HG03354 (cell line): ENCODE results near the gene LRRC4B.

ENCODE experiments used
- ATAC-seq: cut with Tn5 transposase; IDR thresholded peaks from one replicate; pipeline ENCODE4 v1.9.1; 2021; ENCODE audit warnings: mild to moderate bottlenecking; ENCODE audit not compliant: unreplicated experiment, poor library complexity, severe bottlenecking

LRRC4B gene

GRCh38 chr19:50510700-50511068 lies 57.6 kb downstream of the LRRC4B start:
- ATAC-seq = no peak

GRCh38 chr19:50510121-50510670 lies 58.0 kb downstream of the LRRC4B start:
- ATAC-seq = no peak

- no peak for ATAC-seq
These were observed 58.9 kb downstream of the LRRC4B start for GRCh38 chr19:50509366-50509765.

GRCh38 chr19:50508843-50509190 lies 59.4 kb downstream of the LRRC4B start:
- no peak for ATAC-seq

- no peak for ATAC-seq
These were observed 60.9 kb downstream of the LRRC4B start for GRCh38 chr19:50507376-50507775.

GRCh38 chr19:50506700-50507099 lies 61.5 kb downstream of the LRRC4B start:
- ATAC-seq = no peak

- ATAC-seq = no peak
These were observed 62.2 kb downstream of the LRRC4B start for GRCh38 chr19:50505856-50506611.

- ATAC-seq = no peak
These were observed 66.4 kb downstream of the LRRC4B start for GRCh38 chr19:50501568-50502475.

- ATAC-seq = no peak
These were observed 67.1 kb downstream of the LRRC4B start for GRCh38 chr19:50501186-50501567.

- no peak for ATAC-seq
These were observed 67.5 kb downstream of the LRRC4B start for GRCh38 chr19:50500753-50501151.

- ATAC-seq = no peak
These were observed 68.0 kb downstream of the LRRC4B start for GRCh38 chr19:50500060-50500752.

GRCh38 chr19:50498219-50499056 lies 69.8 kb downstream of the LRRC4B start:
- no peak for ATAC-seq

GRCh38 chr19:50497022-50497405 lies 71.2 kb downstream of the LRRC4B start:
- ATAC-seq = no peak

- ATAC-seq = no peak
These were observed 71.8 kb downstream of the LRRC4B start for GRCh38 chr19:50496189-50497021.

- ATAC-seq = no peak
These were observed 73.2 kb downstream of the LRRC4B start for GRCh38 chr19:50495020-50495531.

GRCh38 chr19:50494186-50495019 lies 73.8 kb downstream of the LRRC4B start:
- no peak for ATAC-seq

- no peak for ATAC-seq
These were observed 75.1 kb downstream of the LRRC4B start for GRCh38 chr19:50493171-50493570.
